CD4-positive, alpha-beta T cell treated with Interleukin-2 at 100 ng/mL for 4 hours (primary cell): Measurements from ENCODE around the gene GPC6.

Experiments
- DNase-seq: peaks from one replicate; pipeline ENCODE4 v3.0.0-alpha.2; 2020; ENCODE audit warnings: low spot score

The GPC6 gene

GRCh38 chr13:94050686-94051085 lies 824.1 kb downstream of the GPC6 start:
- DNase-seq, result no peak

GRCh38 chr13:94053986-94054593 lies 827.5 kb downstream of the GPC6 start:
- DNase-seq, result no peak

GRCh38 chr13:94056362-94056990 lies 829.9 kb downstream of the GPC6 start:
- no peak for DNase-seq

GRCh38 chr13:94057618-94058186 lies 831.1 kb downstream of the GPC6 start:
- DNase-seq, result no peak

GRCh38 chr13:94058821-94059360 lies 832.3 kb downstream of the GPC6 start:
- no peak for DNase-seq

GRCh38 chr13:94061301-94061700 lies 834.7 kb downstream of the GPC6 start:
- DNase-seq, result no peak

- DNase-seq, result no peak
Measured at GRCh38 chr13:94063096-94063495, 836.5 kb downstream of the GPC6 start.

- no peak for DNase-seq
Measured at GRCh38 chr13:94063848-94064247, 837.2 kb downstream of the GPC6 start.

GRCh38 chr13:94065741-94066140 lies 839.1 kb downstream of the GPC6 start:
- no peak for DNase-seq

GRCh38 chr13:94073007-94073744 lies 846.6 kb downstream of the GPC6 start:
- DNase-seq, result no peak

- no peak for DNase-seq
Measured at GRCh38 chr13:94079876-94080275, 853.3 kb downstream of the GPC6 start.

- no peak for DNase-seq
Measured at GRCh38 chr13:94080527-94080926, 853.9 kb downstream of the GPC6 start.

- DNase-seq, result no peak
Measured at GRCh38 chr13:94087100-94087499, 860.5 kb downstream of the GPC6 start.

GRCh38 chr13:94088742-94089141 lies 862.1 kb downstream of the GPC6 start:
- no peak for DNase-seq

GRCh38 chr13:94090773-94091480 lies 864.3 kb downstream of the GPC6 start:
- no peak for DNase-seq

- no peak for DNase-seq
Measured at GRCh38 chr13:94093652-94094315, 867.2 kb downstream of the GPC6 start.

- DNase-seq, result no peak
Measured at GRCh38 chr13:94109715-94110374, 883.2 kb downstream of the GPC6 start.

- DNase-seq, result no peak
Measured at GRCh38 chr13:94112227-94112626, 885.6 kb downstream of the GPC6 start.

- DNase-seq, result no peak
Measured at GRCh38 chr13:94112731-94113130, 886.1 kb downstream of the GPC6 start.

- no peak for DNase-seq
Measured at GRCh38 chr13:94113245-94113644, 886.6 kb downstream of the GPC6 start.

- no peak for DNase-seq
Measured at GRCh38 chr13:94114166-94114565, 887.6 kb downstream of the GPC6 start.
